ENCODE measurements around the gene HEXD.

HEXD gene

DNA sequence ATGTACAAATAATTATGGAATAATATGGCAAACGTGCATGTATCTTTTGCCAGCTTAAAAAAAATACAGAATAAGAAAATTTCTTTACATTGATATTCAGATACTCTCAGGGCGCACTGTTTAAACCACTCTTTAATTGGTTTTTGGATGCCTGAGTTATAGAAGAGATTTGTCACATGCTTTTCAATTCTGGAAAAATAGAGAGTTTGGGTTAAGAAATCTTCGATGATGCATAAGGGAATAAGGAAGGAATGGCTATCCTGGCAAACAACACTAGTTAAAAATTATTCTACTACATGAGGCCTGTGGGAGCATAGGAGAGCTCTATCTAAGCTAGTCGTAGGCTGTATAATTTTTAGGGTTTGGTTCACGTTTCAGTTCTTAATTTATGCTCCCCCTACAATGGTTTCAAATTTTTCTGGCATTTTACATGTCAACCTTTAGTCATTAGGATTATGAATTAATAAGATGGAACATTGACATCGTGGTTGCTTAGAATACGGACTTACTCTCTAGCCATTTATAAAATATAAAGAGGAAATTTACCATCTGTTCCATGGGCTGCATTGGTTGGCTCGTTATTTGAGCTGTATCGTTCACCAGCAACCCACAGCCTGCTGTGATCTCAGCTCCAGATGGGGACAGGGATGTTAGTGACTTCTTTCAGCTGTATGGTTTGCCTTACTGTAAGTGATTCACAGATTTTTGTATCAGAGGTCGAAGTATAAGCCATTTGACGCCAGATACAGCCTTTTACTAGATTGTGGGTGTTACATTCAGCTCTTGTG is 56.3 kb downstream of the HEXD start:
- H3K4me3 ChIP-seq (ENCODE audit: low read depth, low read length): no peak overlapping the region
- TF ChIP-seq, protein P1, sequence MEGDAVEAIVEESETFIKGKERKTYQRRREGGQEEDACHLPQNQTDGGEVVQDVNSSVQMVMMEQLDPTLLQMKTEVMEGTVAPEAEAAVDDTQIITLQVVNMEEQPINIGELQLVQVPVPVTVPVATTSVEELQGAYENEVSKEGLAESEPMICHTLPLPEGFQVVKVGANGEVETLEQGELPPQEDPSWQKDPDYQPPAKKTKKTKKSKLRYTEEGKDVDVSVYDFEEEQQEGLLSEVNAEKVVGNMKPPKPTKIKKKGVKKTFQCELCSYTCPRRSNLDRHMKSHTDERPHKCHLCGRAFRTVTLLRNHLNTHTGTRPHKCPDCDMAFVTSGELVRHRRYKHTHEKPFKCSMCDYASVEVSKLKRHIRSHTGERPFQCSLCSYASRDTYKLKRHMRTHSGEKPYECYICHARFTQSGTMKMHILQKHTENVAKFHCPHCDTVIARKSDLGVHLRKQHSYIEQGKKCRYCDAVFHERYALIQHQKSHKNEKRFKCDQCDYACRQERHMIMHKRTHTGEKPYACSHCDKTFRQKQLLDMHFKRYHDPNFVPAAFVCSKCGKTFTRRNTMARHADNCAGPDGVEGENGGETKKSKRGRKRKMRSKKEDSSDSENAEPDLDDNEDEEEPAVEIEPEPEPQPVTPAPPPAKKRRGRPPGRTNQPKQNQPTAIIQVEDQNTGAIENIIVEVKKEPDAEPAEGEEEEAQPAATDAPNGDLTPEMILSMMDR (IDR thresholded peaks at IDR 0.05; ENCODE audit: low read depth, low read length): no peak

DNA sequence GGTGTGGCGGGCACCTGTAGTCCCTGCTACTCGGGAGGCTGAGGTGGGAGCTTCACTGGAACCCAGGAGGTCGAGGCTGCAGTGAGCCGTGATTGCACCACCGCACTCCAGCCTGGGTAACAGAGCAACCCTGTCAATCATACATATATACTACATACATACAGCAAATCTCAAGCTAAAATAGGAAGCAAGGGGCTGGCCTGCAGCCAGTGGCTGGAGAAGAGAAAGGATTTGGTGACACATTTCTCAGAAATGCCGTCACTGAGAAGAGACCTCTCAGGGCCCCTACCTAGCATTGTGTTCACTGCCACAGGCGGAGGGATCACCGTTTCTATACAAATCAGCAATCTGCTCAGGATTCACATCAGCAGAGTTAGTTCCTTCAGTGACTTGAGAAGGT is 57.3 kb downstream of the HEXD start:
- TF ChIP-seq, protein P1 (IDR thresholded peaks at IDR 0.05; ENCODE audit: low read depth, low read length): no peak
- H3K4me3 ChIP-seq (ENCODE audit: low read depth, low read length): no peak overlapping the region

DNA sequence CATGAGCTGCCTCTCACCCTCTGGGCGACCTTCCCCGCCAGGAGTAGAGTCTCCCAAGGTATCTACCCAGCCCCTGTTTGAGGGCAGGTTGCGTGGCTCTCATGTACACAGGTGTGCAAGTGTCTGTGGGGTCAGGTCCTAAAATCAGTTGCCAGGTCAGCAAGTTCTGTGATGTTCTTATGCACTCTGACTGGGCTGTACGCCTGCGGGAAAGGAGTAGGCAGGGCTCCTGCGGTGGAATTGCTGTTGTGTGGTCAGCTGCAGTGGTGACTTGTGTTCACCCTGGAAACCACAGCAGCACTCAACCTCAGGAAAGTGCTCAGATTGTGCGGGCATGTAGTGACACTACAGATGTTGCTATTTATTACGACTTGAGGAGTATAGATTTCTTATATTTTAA is 59.8 kb downstream of the HEXD start:
- no peak overlapping the region for H3K4me3 ChIP-seq (ENCODE audit: low read depth, low read length)
- TF ChIP-seq, protein P1 (IDR thresholded peaks at IDR 0.05; ENCODE audit: low read depth, low read length): no peak

DNA sequence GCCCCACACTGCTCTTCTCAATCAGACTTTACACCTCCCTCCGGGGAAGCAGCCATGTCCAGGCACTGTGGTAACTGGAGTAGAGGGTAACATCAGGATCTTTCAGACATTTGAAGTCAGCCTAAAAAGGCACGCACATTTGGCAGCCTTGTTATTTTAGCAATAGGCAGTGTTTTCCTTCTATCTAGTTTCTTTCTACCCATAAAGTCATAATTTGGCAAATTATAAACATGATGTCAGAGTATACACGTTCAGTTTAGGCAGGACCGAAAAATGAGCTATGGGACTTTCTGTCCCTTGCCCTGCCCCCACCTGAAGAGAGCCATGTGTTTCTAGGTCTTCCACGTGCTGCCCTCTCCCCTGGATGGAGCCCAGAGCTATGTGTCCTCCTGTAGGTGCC is 61.5 kb downstream of the HEXD start:
- no peak overlapping the region for H3K4me3 ChIP-seq (ENCODE audit: low read depth, low read length)
- TF ChIP-seq, protein P1 (IDR thresholded peaks at IDR 0.05; ENCODE audit: low read depth, low read length): no peak

DNA sequence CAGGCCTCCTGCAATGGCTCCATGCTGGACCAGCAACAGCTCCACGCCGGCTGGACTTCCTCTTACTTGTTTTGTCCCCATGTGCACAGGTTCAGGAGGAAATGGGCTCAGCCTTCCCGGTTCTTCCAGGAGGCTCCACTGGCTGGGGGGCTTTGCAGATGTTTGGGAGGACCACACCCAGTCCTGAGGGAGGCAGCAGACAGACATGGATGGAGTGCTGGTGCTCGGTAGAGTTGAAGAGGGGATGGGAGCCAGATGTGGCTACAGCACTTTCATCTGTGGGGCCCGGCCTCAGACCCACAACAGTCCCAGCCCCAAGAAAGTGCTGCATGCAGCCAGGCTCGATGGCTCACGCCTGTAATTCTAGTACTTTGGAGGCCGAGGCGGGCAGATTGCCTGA is 62.2 kb downstream of the HEXD start:
- TF ChIP-seq, protein P1 (IDR thresholded peaks at IDR 0.05; ENCODE audit: low read depth, low read length): no peak
- no peak overlapping the region for H3K4me3 ChIP-seq (ENCODE audit: low read depth, low read length)

DNA sequence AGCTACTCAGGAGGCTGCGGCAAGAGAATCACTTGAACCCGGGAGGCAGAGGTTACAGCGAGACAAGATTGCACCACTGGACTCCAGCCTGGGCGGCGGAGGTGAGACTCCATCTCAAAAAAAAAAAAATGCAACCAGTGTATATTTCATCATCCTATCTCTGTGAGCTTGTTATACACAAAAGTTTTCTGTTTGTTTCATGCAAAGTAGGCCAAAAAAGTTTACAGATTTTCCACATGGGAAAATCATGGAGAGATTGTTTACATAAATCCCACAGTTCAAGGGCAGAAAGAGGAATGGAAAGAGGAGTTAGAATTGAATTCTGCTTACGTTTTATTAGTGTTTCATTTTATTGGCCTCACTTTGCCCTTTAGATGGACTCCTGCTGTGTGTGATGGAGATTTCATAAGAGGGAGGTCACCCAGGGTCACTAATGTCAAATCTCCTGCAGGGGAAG is 65.1 kb downstream of the HEXD start:
- H3K4me3 ChIP-seq (ENCODE audit: low read depth, low read length): no peak overlapping the region
- TF ChIP-seq, protein P1 (IDR thresholded peaks at IDR 0.05; ENCODE audit: low read depth, low read length): no peak

DNA sequence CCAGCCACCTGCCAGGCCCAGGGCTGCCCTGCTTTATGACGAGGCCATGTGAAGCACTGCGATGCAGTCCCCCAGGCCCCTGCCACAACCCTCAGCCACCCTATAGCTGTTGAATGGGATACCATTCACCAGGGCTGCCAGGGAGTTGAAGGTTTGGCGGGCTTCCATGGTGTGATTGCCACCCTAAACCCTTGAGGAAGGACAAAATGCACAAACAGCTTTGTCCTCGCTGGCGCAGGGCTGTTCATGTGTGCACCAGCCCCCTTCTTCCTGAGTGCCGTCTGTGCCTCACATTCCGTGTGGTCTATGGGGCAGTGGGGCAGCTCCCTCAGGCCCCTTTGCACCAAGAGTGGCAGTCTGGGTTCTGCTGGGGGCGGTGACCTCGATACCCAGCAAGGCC is 65.7 kb downstream of the HEXD start:
- no peak overlapping the region for H3K4me3 ChIP-seq (ENCODE audit: low read depth, low read length)
- TF ChIP-seq, protein P1 (IDR thresholded peaks at IDR 0.05; ENCODE audit: low read depth, low read length): no peak
